Keratinocyte (primary cell): ENCODE measurements around the gene SDK1. TPM values are rescaled to one million over a fixed set of nuclear protein-coding genes. Genes with fewer than 3 reads are reported as not detected.

ENCODE experiments used
- DNase-seq: peaks from one replicate; pipeline ENCODE4 v3.0.0-alpha.2; 2011; ENCODE audit warnings: low read depth, missing footprints, low spot score
- FAIRE-seq: peaks from 2 replicates; lab custom pipeline; 2011; peaks lifted over from hg19 to GRCh38; lab: Jason Lieb, UNC
- H2AFZ ChIP-seq: 2 replicates; pipeline ENCODE4 v1.6.0; 2012; ENCODE audit warnings: low read length, control low read depth, inconsistent platforms; ENCODE audit not compliant: control insufficient read depth
- H3K27ac ChIP-seq: 2 replicates; pipeline ENCODE4 v1.5.1; 2011; ENCODE audit warnings: low read length; ENCODE audit not compliant: control insufficient read depth, insufficient read depth
- H3K27me3 ChIP-seq: 3 replicates; pipeline ENCODE4 v1.6.0; 2011; ENCODE audit warnings: low read length; ENCODE audit not compliant: control insufficient read depth, insufficient read depth; ENCODE audit errors: extremely low read depth
- H3K36me3 ChIP-seq, 2 experiments: 2 replicates in 1 of 2; 3 replicates in 1 of 2; pipeline ENCODE4 v1.5.1; 2011; ENCODE audit warnings: low read length in 2 of 2, mild to moderate bottlenecking in 1 of 2; ENCODE audit not compliant: control insufficient read depth in 2 of 2, insufficient read depth in 2 of 2; ENCODE audit errors: extremely low read depth in 1 of 2
- H3K4me1 ChIP-seq: 3 replicates; pipeline ENCODE4 v1.5.1; 2011; ENCODE audit warnings: low read length; ENCODE audit not compliant: control insufficient read depth, insufficient read depth; ENCODE audit errors: extremely low read depth
- H3K4me2 ChIP-seq: 3 replicates; pipeline ENCODE4 v1.6.0; 2011; ENCODE audit warnings: low read depth, low read length; ENCODE audit not compliant: control insufficient read depth, insufficient read depth; ENCODE audit errors: extremely low read depth
- H3K4me3 ChIP-seq, 3 experiments: fragments of 200-600 bp in 1 of 3; sonication (generic) in 1 of 3; 2 replicates in 2 of 3; 3 replicates in 1 of 3; pipeline ENCODE4 v1.5.1; 2011 to 2016; ENCODE audit warnings: low read length in 3 of 3, mild to moderate bottlenecking in 3 of 3, control low read depth in 2 of 3, inconsistent platforms in 1 of 3, low read depth in 1 of 3, mixed read lengths in 1 of 3, mixed run types in 1 of 3, moderate library complexity in 1 of 3; ENCODE audit not compliant: control insufficient read depth in 2 of 3, insufficient read depth in 2 of 3; ENCODE audit errors: extremely low read depth in 1 of 3
- H3K79me2 ChIP-seq: 2 replicates; pipeline ENCODE4 v1.6.0; 2012; ENCODE audit warnings: low read length; ENCODE audit not compliant: control insufficient read depth, insufficient read depth
- H3K9ac ChIP-seq: 3 replicates; pipeline ENCODE4 v1.6.0; 2011; ENCODE audit warnings: low read length; ENCODE audit not compliant: control insufficient read depth, insufficient read depth; ENCODE audit errors: extremely low read depth
- H3K9me1 ChIP-seq: 3 replicates; pipeline ENCODE4 v1.6.0; 2011; ENCODE audit warnings: low read length; ENCODE audit not compliant: control insufficient read depth, insufficient read depth; ENCODE audit errors: extremely low read depth
- H3K9me3 ChIP-seq: 2 replicates; pipeline ENCODE4 v1.5.1; 2012; ENCODE audit warnings: low read depth, low read length; ENCODE audit not compliant: control insufficient read depth
- H4K20me1 ChIP-seq: 3 replicates; pipeline ENCODE4 v1.6.0; 2011; ENCODE audit warnings: low read length; ENCODE audit not compliant: control insufficient read depth, insufficient read depth; ENCODE audit errors: extremely low read depth
- CTCF ChIP-seq, 3 experiments: IDR thresholded peaks in 1 of 3; conservative IDR thresholded peaks in 1 of 3; optimal IDR thresholded peaks in 1 of 3; 2 replicates in 2 of 3; 3 replicates in 1 of 3; pipeline versions ENCODE3 to v1.5.1; 2011; ENCODE audit warnings: low read length in 3 of 3, mild to moderate bottlenecking in 3 of 3, moderate library complexity in 2 of 3, control low read depth in 1 of 3, inconsistent platforms in 1 of 3; ENCODE audit not compliant: insufficient read depth in 2 of 3; ENCODE audit errors: extremely low read depth in 1 of 3
- EZH2 ChIP-seq: IDR thresholded peaks from one replicate; pipeline ENCODE4 v1.6.1; 2012; ENCODE audit warnings: inconsistent platforms, mild to moderate bottlenecking, low read length, moderate library complexity
- dilution Hi-C: fragments of 300-500 bp; cut with MboI; formaldehyde crosslinking; loops from one replicate; pipeline ENCODE4 v1.7.0; 2020; ENCODE audit warnings: low sequenced_read_pairs; ENCODE audit not compliant: extremely low pct_ligation_motif_present
- polyA plus RNA-seq, 5 experiments: library from polyadenylated mRNA; depleted of rRNA in 3 of 5; stranded (reverse) in 3 of 5; stranded (forward) in 1 of 5; unstranded in 1 of 5; fragments of >200 nt; gene quantifications; 1 replicate in 1 of 5; 2 replicates in 3 of 5; 3 replicates in 1 of 5; pipeline versions ENCODE4 v1.2.1 to v1.2.3, GENCODE V29; 2011 to 2012; ENCODE audit warnings: missing spikeins in 2 of 5, low read depth in 1 of 5, low replicate concordance in 1 of 5

Gene SDK1
- polyA plus RNA-seq, 1 donor (not counting 4 experiments of a cell fraction or from before 2014, with no cell fraction given) = 0.66 TPM

GRCh38 chr7:4045450-4045849 lies 744.4 kb downstream of the SDK1 start:
- peaks cover 4% of the 10 kb centered on the region for H3K27me3 ChIP-seq

GRCh38 chr7:4045975-4046374 lies 744.9 kb downstream of the SDK1 start:
- Histone ChIP-seq H3K9me3 (no peaks in the 10 kb centered on the region), H3K4me3 (no peak overlapping the region), H3K9me1 (no peaks in the 10 kb centered on the region), H3K27me3 (peaks cover 4% of the 10 kb centered on the region), H3K27ac (no peak overlapping the region), H4K20me1 (no peaks in the 10 kb centered on the region), H3K79me2 (no peaks in the 10 kb centered on the region), H3K4me1 (no peaks in the 10 kb centered on the region), H2AFZ (no peak overlapping the region), H3K4me2 (no peak overlapping the region), H3K36me3 (peaks cover 0 to 1% of the 10 kb centered on the region in 2 experiments), H3K9ac (no peak overlapping the region)
- TF ChIP-seq EZH2 = no peak
- TF ChIP-seq CTCF (optimal IDR thresholded peaks at IDR 0.05 in 1 of 3, IDR thresholded peaks at IDR 0.05 in 1 of 3, conservative IDR thresholded peaks at IDR 0.05 in 1 of 3; ENCODE audit: extremely low read depth in 1 of 3, insufficient read depth in 2 of 3, low read length in 3 of 3) = no peak
- no peak for FAIRE-seq
- no peak for DNase-seq
- dilution Hi-C loops = no loop called here

More at GRCh38 chr7:4045450-4045849, 744.4 kb downstream of the SDK1 start:
- H4K20me1 ChIP-seq = no peaks in the 10 kb centered on the region
- no peaks in the 10 kb centered on the region for H3K79me2 ChIP-seq
- H3K27ac ChIP-seq = no peak overlapping the region
- no peaks in the 10 kb centered on the region for H3K4me1 ChIP-seq
- H3K9ac ChIP-seq = no peak overlapping the region
- H3K4me3 ChIP-seq = no peak overlapping the region
- no peaks in the 10 kb centered on the region for H3K9me1 ChIP-seq
- H2AFZ ChIP-seq = no peak overlapping the region
- dilution Hi-C loops = no loop called here
- no peak overlapping the region for H3K4me2 ChIP-seq
- FAIRE-seq = no peak
- no peak for DNase-seq
- no peaks in the 10 kb centered on the region for H3K9me3 ChIP-seq
- TF ChIP-seq EZH2 (no peak), CTCF (optimal IDR thresholded peaks at IDR 0.05 in 1 of 3, IDR thresholded peaks at IDR 0.05 in 1 of 3, conservative IDR thresholded peaks at IDR 0.05 in 1 of 3; ENCODE audit: extremely low read depth in 1 of 3, insufficient read depth in 2 of 3, low read length in 3 of 3) (no peak)
- peaks cover 0 to 1% of the 10 kb centered on the region in 2 experiments for H3K36me3 ChIP-seq
